Measurements from ENCODE around the gene CACNA1E. TPM values are rescaled to one million over a fixed set of nuclear protein-coding genes. Genes with fewer than 3 reads are reported as not detected.
"Not testable (repeated sequence)": the region's sequence is repeated elsewhere in the genome, so short reads cannot be mapped to it uniquely, and the experiment has no call there.

The CACNA1E gene
- total RNA-seq, 2 experiments from 2014 or later: 0.04 TPM; not detected in 1

DNA sequence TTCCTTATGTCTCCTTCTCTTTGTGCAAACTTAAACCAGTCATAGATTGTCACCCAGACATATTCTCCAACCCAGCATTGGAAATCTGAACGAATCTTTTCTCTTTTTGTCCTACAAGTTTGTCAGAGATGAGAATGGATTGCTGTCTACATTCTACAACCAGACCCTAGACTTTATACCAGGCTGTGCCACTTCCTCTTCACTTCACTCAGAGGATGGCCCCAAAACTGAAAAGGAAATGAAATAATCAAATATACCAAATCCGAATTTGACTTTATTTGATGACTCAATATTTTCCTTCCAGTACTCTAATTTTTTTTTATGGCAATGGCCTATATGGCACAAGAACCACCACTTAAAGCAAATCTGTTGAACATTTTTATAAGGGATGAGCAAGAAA lies 321.7 kb downstream of the CACNA1E start:
- Mint-ChIP-seq H3K4me1 (peaks cover 8% of the 10 kb centered on the region), H3K27ac (no peak overlapping the region), H3K36me3 (no peaks in the 10 kb centered on the region), H3K9me3 (no peaks in the 10 kb centered on the region), H3K4me3 (no peak overlapping the region), H3K27me3 (peaks cover 29% of the 10 kb centered on the region)
- DNase-seq: no peak

- Mint-ChIP-seq H3K4me3 (no peak overlapping the region), H3K9me3 (no peaks in the 10 kb centered on the region)
Measured at GRCh38 chr1:181806746-181807145, 323.4 kb downstream of the CACNA1E start.

DNA sequence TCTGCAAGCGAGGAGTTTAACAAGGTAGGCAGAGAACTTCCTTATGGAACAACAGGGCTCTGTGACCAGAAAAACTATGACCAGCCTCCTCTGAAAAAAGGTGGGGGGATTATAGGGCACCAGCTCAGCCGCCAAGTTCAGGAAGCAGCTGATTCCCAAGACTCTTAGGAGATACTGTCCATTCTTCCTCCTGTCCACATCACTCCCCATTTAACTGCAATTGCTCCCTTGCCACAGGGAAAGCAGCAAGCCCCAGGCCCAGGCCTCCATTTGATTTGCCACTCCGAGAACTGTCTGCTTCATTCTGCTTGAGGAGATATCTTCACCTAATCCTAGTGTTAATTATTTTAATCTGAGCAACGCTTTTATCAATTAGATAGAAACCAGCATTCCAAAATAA lies 323.9 kb downstream of the CACNA1E start:
- H3K27me3 Mint-ChIP-seq: peaks cover 22% of the 10 kb centered on the region
- DNase-seq: no peak
- no peak overlapping the region for H3K4me3 Mint-ChIP-seq
- no peak overlapping the region for H3K27ac Mint-ChIP-seq
- no peaks in the 10 kb centered on the region for H3K36me3 Mint-ChIP-seq
- H3K4me1 Mint-ChIP-seq: peaks cover 2% of the 10 kb centered on the region
- no peaks in the 10 kb centered on the region for H3K9me3 Mint-ChIP-seq

More at GRCh38 chr1:181806746-181807145, 323.4 kb downstream of the CACNA1E start:
- Mint-ChIP-seq H3K4me1 (peaks cover 4% of the 10 kb centered on the region), H3K36me3 (no peaks in the 10 kb centered on the region), H3K27ac (no peak overlapping the region), H3K27me3 (peaks cover 25% of the 10 kb centered on the region)
- DNase-seq: no peak

GRCh38 chr1:181809991-181810545 lies 326.8 kb downstream of the CACNA1E start:
- no peak for DNase-seq
- Mint-ChIP-seq H3K4me3 (no peak overlapping the region), H3K4me1 (no peaks in the 10 kb centered on the region), H3K27me3 (peaks cover 12% of the 10 kb centered on the region), H3K36me3 (no peaks in the 10 kb centered on the region), H3K27ac (no peak overlapping the region), H3K9me3 (no peaks in the 10 kb centered on the region)

- Mint-ChIP-seq H3K36me3 (no peaks in the 10 kb centered on the region), H3K9me3 (no peaks in the 10 kb centered on the region), H3K4me3 (no peak overlapping the region), H3K27me3 (peaks cover 9% of the 10 kb centered on the region), H3K27ac (no peak overlapping the region), H3K4me1 (no peaks in the 10 kb centered on the region)
- no peak for DNase-seq
Measured at GRCh38 chr1:181812208-181812607, 328.9 kb downstream of the CACNA1E start.

GRCh38 chr1:181813266-181813665 lies 329.9 kb downstream of the CACNA1E start:
- H3K4me3 Mint-ChIP-seq: no peak overlapping the region
- H3K27me3 Mint-ChIP-seq: peaks cover 8% of the 10 kb centered on the region
- H3K4me1 Mint-ChIP-seq: no peaks in the 10 kb centered on the region

GRCh38 chr1:181816608-181817007 lies 333.3 kb downstream of the CACNA1E start:
- H3K4me3 Mint-ChIP-seq: no peak overlapping the region
- no peak overlapping the region for H3K27ac Mint-ChIP-seq
- no peaks in the 10 kb centered on the region for H3K4me1 Mint-ChIP-seq
- no peaks in the 10 kb centered on the region for H3K9me3 Mint-ChIP-seq
- DNase-seq: no peak
- peaks cover 9% of the 10 kb centered on the region for H3K27me3 Mint-ChIP-seq
- H3K36me3 Mint-ChIP-seq: no peaks in the 10 kb centered on the region

More at GRCh38 chr1:181813266-181813665, 329.9 kb downstream of the CACNA1E start:
- DNase-seq: no peak
- no peaks in the 10 kb centered on the region for H3K9me3 Mint-ChIP-seq
- no peaks in the 10 kb centered on the region for H3K36me3 Mint-ChIP-seq
- H3K27ac Mint-ChIP-seq: no peak overlapping the region

DNA sequence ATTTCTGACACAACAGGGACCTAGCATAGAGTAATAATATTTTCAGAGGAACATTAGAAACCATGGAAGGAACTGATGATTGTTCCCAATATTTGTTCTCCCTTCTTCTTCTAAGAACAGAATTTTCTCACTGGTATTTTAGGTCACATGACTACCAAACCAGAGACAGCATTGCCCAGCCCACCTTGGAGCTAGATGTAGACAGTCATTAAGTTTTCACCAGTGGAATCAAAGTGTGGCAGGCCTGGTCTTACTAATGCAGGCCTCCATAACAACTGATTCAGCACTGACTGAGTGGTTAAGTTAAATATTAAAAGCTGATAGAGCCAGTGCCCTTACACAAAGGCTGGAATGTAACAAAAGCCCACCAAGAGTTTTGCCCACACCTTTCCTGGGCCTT lies 333.8 kb downstream of the CACNA1E start:
- no peak for DNase-seq
- H3K4me3 Mint-ChIP-seq: no peak overlapping the region
- H3K4me1 Mint-ChIP-seq: no peaks in the 10 kb centered on the region
- H3K9me3 Mint-ChIP-seq: no peaks in the 10 kb centered on the region
- H3K27ac Mint-ChIP-seq: no peak overlapping the region
- H3K27me3 Mint-ChIP-seq: peaks cover 12% of the 10 kb centered on the region
- no peaks in the 10 kb centered on the region for H3K36me3 Mint-ChIP-seq

DNA sequence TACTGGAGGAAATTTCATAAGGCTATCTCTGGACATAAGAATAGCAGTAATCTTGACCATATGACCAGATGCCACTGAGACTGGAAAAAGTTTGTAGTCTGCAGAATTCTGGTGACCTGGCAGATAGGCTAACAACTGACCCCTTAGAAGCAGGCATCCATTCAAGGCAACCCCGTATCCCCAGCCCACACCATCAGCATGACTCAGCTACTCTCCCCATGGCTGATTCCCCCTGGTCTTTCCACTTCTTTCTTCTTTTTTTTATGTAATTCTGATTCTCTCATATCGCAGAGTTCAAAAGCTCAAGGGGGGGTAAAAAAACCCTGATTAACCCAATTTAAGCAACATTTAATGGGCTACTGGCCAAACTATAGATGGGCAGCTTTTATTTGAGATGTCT lies 335.1 kb downstream of the CACNA1E start:
- Mint-ChIP-seq H3K4me3 (no peak overlapping the region), H3K36me3 (no peaks in the 10 kb centered on the region), H3K27me3 (peaks cover 21% of the 10 kb centered on the region), H3K27ac (no peak overlapping the region), H3K9me3 (no peaks in the 10 kb centered on the region), H3K4me1 (no peaks in the 10 kb centered on the region)
- no peak for DNase-seq

GRCh38 chr1:181818943-181819342 lies 335.6 kb downstream of the CACNA1E start:
- no peaks in the 10 kb centered on the region for H3K9me3 Mint-ChIP-seq
- no peaks in the 10 kb centered on the region for H3K4me1 Mint-ChIP-seq
- no peaks in the 10 kb centered on the region for H3K36me3 Mint-ChIP-seq
- no peak for DNase-seq
- peaks cover 21% of the 10 kb centered on the region for H3K27me3 Mint-ChIP-seq
- H3K4me3 Mint-ChIP-seq: no peak overlapping the region
- H3K27ac Mint-ChIP-seq: no peak overlapping the region

DNA sequence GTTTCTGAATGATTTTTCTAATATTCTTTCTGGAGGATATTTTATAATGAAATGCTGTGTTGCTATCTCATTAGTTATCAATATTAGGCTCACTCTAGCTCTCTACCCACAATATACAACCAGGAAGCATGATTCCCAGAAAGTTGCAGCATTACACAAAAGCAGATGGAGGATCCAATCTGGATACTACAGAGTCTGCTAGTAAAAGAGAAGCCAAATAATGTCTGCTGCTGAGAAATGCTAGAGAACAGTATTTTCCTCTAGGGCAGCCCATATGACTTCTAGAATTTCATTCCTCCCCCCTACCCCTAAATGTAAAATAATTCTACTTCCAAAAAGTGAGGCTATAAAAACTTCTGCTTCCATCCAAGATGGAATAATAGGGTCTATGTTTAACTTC lies 338.4 kb downstream of the CACNA1E start:
- H3K27me3 Mint-ChIP-seq: peaks cover 25% of the 10 kb centered on the region
- H3K9me3 Mint-ChIP-seq: peaks cover 3% of the 10 kb centered on the region
- DNase-seq: no peak
- no peak overlapping the region for H3K4me3 Mint-ChIP-seq
- no peaks in the 10 kb centered on the region for H3K4me1 Mint-ChIP-seq
- no peaks in the 10 kb centered on the region for H3K36me3 Mint-ChIP-seq
- H3K27ac Mint-ChIP-seq: no peak overlapping the region

GRCh38 chr1:181832173-181832880 lies 349.0 kb downstream of the CACNA1E start:
- H3K36me3 Mint-ChIP-seq, DNase-seq, H3K4me1 Mint-ChIP-seq, H3K27ac Mint-ChIP-seq, H3K4me3 Mint-ChIP-seq: not testable (repeated sequence)
- Mint-ChIP-seq H3K27me3 (peaks cover 25% of the 10 kb centered on the region), H3K9me3 (peaks cover 16% of the 10 kb centered on the region)

- no peaks in the 10 kb centered on the region for H3K4me1 Mint-ChIP-seq
- no peak overlapping the region for H3K4me3 Mint-ChIP-seq
Measured at GRCh38 chr1:181846001-181846645, 362.8 kb downstream of the CACNA1E start.

DNA sequence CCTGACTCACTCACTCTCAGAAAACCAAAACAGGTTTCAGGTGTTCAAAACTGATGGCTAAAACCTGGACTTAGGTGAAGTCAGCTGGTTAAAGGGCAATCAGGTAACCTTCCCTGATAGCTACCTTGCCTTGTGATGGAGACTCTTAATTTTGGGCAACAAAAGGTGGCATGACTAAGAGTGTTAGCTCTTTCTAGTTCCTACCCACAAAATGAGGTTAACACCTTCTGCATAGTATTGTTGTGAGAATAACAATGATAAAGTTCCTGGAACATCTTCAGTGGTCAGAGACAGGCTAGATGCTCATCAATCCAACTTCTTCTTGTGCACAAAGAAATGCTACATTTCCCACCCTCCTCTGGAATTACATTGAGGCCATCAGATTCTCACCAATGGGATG lies 363.4 kb downstream of the CACNA1E start:
- Mint-ChIP-seq H3K27me3 (peaks cover 13% of the 10 kb centered on the region), H3K9me3 (no peaks in the 10 kb centered on the region), H3K4me1 (no peaks in the 10 kb centered on the region), H3K27ac (no peak overlapping the region), H3K4me3 (no peak overlapping the region), H3K36me3 (no peaks in the 10 kb centered on the region)
- DNase-seq: no peak

More at GRCh38 chr1:181846001-181846645, 362.8 kb downstream of the CACNA1E start:
- H3K27me3 Mint-ChIP-seq: peaks cover 12% of the 10 kb centered on the region
- DNase-seq: no peak
- no peak overlapping the region for H3K27ac Mint-ChIP-seq
- no peaks in the 10 kb centered on the region for H3K9me3 Mint-ChIP-seq
- H3K36me3 Mint-ChIP-seq: no peaks in the 10 kb centered on the region

GRCh38 chr1:181849071-181849470 lies 365.8 kb downstream of the CACNA1E start:
- peaks cover 11% of the 10 kb centered on the region for H3K9me3 Mint-ChIP-seq
- H3K27ac Mint-ChIP-seq: no peak overlapping the region
- H3K27me3 Mint-ChIP-seq: peaks cover 23% of the 10 kb centered on the region
- no peak for DNase-seq
- no peaks in the 10 kb centered on the region for H3K4me1 Mint-ChIP-seq
- H3K36me3 Mint-ChIP-seq: no peaks in the 10 kb centered on the region
- no peak overlapping the region for H3K4me3 Mint-ChIP-seq

Data from activated naive CD8-positive, alpha-beta T cell treated with anti-CD3 and anti-CD28 coated beads for 36 hours (primary cell).